Esophagus muscularis mucosa (tissue), 4 donors: ENCODE measurements around the gene ATL2.

ENCODE experiments used
- CTCF ChIP-seq, 3 experiments: fragments of 200-600 bp in 2 of 3; fragments of 450-650 bp in 1 of 3; sonication (generic) in 2 of 3; IDR thresholded peaks; one replicate each; pipeline ENCODE4 v1.5.1; 2017 to 2019; ENCODE audit warnings: antibody characterized with exemption in 3 of 3, mild to moderate bottlenecking in 2 of 3, moderate library complexity in 1 of 3
- EP300 ChIP-seq: sonication (generic); formaldehyde crosslinking; IDR thresholded peaks from one replicate; pipeline ENCODE4 v1.6.1; 2017; ENCODE audit warnings: antibody characterized with exemption
- POLR2A ChIP-seq: fragments of 450-650 bp; IDR thresholded peaks from one replicate; pipeline ENCODE4 v1.6.1; 2017; ENCODE audit warnings: antibody characterized with exemption, moderate library complexity, mild to moderate bottlenecking, low read depth
- POLR2AphosphoS5 ChIP-seq, 2 donors: sonication (generic); formaldehyde crosslinking; IDR thresholded peaks; one replicate each; pipeline ENCODE4 v1.6.1; 2017; ENCODE audit warnings: antibody characterized with exemption in 2 of 2

GRCh38 chr2:38352336-38352735 lies 24.7 kb downstream of the ATL2 start:
- TF ChIP-seq CTCF (IDR thresholded peaks at IDR 0.05) (no peak), POLR2A (no peak), POLR2AphosphoS5 (IDR thresholded peaks at IDR 0.05) (no peak), EP300 (no peak)
